CD14-positive monocyte (primary cell): Measurements from ENCODE around the gene RFFL. TPM values are rescaled to one million over a fixed set of nuclear protein-coding genes. Genes with fewer than 3 reads are reported as not detected.

Experiments used
- DNase-seq, 3 donors: peaks; one replicate each; pipeline ENCODE4 v3.0.0-alpha.2; 2011 to 2022
- H2AFZ ChIP-seq: 2 replicates; pipeline ENCODE4 v1.6.0; 2012; ENCODE audit warnings: mild to moderate bottlenecking, low read depth, low read length, inconsistent platforms; ENCODE audit not compliant: insufficient read depth, poor library complexity, severe bottlenecking
- H3K27ac ChIP-seq, 2 donors: 1 replicate in 1 of 2; 2 replicates in 1 of 2; pipeline ENCODE4 v1.5.1; 2012 to 2013; ENCODE audit warnings: low read length in 2 of 2, control low read depth in 1 of 2, inconsistent platforms in 1 of 2, low read depth in 1 of 2, mild to moderate bottlenecking in 1 of 2
- H3K27me3 ChIP-seq, 2 donors: one replicate each; pipeline versions ENCODE4 v1.6.0 to v1.6.1; 2011 to 2013; ENCODE audit warnings: low read length in 2 of 2; ENCODE audit not compliant: control insufficient read depth in 2 of 2, insufficient read depth in 2 of 2
- H3K36me3 ChIP-seq, 2 donors: replicated peaks in 1 of 2; 1 replicate in 1 of 2; 2 replicates in 1 of 2; pipeline versions ENCODE4 v1.5.1 to v1.6.1; 2012 to 2013; ENCODE audit warnings: low read length in 2 of 2, control low read depth in 1 of 2, inconsistent platforms in 1 of 2, mild to moderate bottlenecking in 1 of 2; ENCODE audit not compliant: insufficient read depth in 2 of 2, control insufficient read depth in 1 of 2
- H3K4me1 ChIP-seq, 2 donors: 1 replicate in 1 of 2; 2 replicates in 1 of 2; pipeline versions ENCODE4 v1.5.1 to v1.6.1; 2012 to 2013; ENCODE audit warnings: low read length in 2 of 2, control low read depth in 1 of 2, inconsistent platforms in 1 of 2, mild to moderate bottlenecking in 1 of 2, moderate library complexity in 1 of 2; ENCODE audit not compliant: insufficient read depth in 2 of 2, control insufficient read depth in 1 of 2
- H3K4me2 ChIP-seq: replicated peaks from 2 replicates; pipeline ENCODE3; 2012; ENCODE audit warnings: low read length, moderate library complexity, mild to moderate bottlenecking; ENCODE audit not compliant: poor library complexity, severe bottlenecking; ENCODE audit errors: extremely low read depth
- H3K4me3 ChIP-seq, 3 experiments: fragments of 200-600 bp in 1 of 3; sonication (generic) in 1 of 3; replicated peaks in 1 of 3; 1 replicate in 2 of 3; 2 replicates in 1 of 3; pipeline ENCODE4 v1.5.1; 2011 to 2013; ENCODE audit warnings: low read length in 3 of 3, mild to moderate bottlenecking in 3 of 3, control low read depth in 2 of 3, low read depth in 2 of 3, inconsistent platforms in 1 of 3, moderate library complexity in 1 of 3
- H3K79me2 ChIP-seq: 2 replicates; pipeline ENCODE4 v1.6.0; 2012; ENCODE audit warnings: mild to moderate bottlenecking, control low read depth, inconsistent platforms, low read length, moderate library complexity; ENCODE audit not compliant: insufficient read depth
- H3K9ac ChIP-seq: 2 replicates; pipeline ENCODE4 v1.6.0; 2017; ENCODE audit warnings: low read length, mild to moderate bottlenecking; ENCODE audit not compliant: insufficient read depth, poor library complexity, severe bottlenecking
- H3K9me3 ChIP-seq, 2 donors: replicated peaks in 1 of 2; 1 replicate in 1 of 2; 2 replicates in 1 of 2; pipeline versions ENCODE4 v1.5.1 to v1.6.1; 2012 to 2013; ENCODE audit warnings: low read length in 2 of 2, control low read depth in 1 of 2; ENCODE audit not compliant: control insufficient read depth in 1 of 2, insufficient read depth in 1 of 2
- H4K20me1 ChIP-seq: 2 replicates; pipeline ENCODE4 v1.6.0; 2012; ENCODE audit warnings: mild to moderate bottlenecking, low read length, control low read depth, moderate library complexity; ENCODE audit not compliant: insufficient read depth
- H3K27ac Mint-ChIP-seq, 7 donors: one replicate each; pipeline ENCODE4 v1.8.0; 2020; ENCODE audit warnings: mild to moderate bottlenecking in 7 of 7, mixed read lengths in 7 of 7, moderate library complexity in 6 of 7, inconsistent platforms in 2 of 7
- H3K27me3 Mint-ChIP-seq, 3 donors: one replicate each; pipeline ENCODE4 v1.8.0; 2021 to 2022; ENCODE audit warnings: low read depth in 3 of 3, mild to moderate bottlenecking in 3 of 3, mixed read lengths in 3 of 3, moderate library complexity in 3 of 3, inconsistent platforms in 1 of 3
- H3K36me3 Mint-ChIP-seq, 2 donors: one replicate each; pipeline ENCODE4 v1.8.0; 2020; ENCODE audit warnings: mixed read lengths in 2 of 2, inconsistent platforms in 1 of 2, mild to moderate bottlenecking in 1 of 2
- H3K4me1 Mint-ChIP-seq: one replicate; pipeline ENCODE4 v1.8.0; 2020; ENCODE audit warnings: mild to moderate bottlenecking, mixed read lengths
- H3K4me3 Mint-ChIP-seq, 2 donors: one replicate each; pipeline ENCODE4 v1.8.0; 2020; ENCODE audit warnings: mild to moderate bottlenecking in 2 of 2, mixed read lengths in 2 of 2, moderate library complexity in 1 of 2
- H3K9me3 Mint-ChIP-seq, 7 donors: one replicate each; pipeline ENCODE4 v1.8.0; 2020 to 2022; ENCODE audit warnings: mixed read lengths in 7 of 7, mild to moderate bottlenecking in 6 of 7, moderate library complexity in 6 of 7, inconsistent platforms in 2 of 7
- WGBS: methylation state at CpG from one replicate; pipeline ENCODE4 v1.1.5; 2013; ENCODE audit warnings: missing lambda C conversion rate; ENCODE audit not compliant: insufficient coverage; 5-methylcytosine and 5-hydroxymethylcytosine counted together
- intact Hi-C, 2 donors: fragments of 100-400 bp; cut with micrococcal nuclease; formaldehyde crosslinking; loops; one replicate each; pipeline versions ENCODE4 v1.15.0 to v1.15.1; 2023
- polyA plus RNA-seq, 3 donors: library from polyadenylated mRNA; depleted of rRNA in 1 of 3; unstranded in 2 of 3; stranded (reverse) in 1 of 3; fragments of 300-500 nt in 2 of 3; fragments of >200 nt in 1 of 3; fragmentation: Illumina TruSeq in 2 of 3; gene quantifications; 1 replicate in 2 of 3; 2 replicates in 1 of 3; pipeline ENCODE4 v1.2.3, GENCODE V29; 2012 to 2021
- TF ChIP-seq, protein P1 (sequence below): fragments of 200-600 bp; IDR thresholded peaks from one replicate; pipeline ENCODE4 v1.8.0; 2022; ENCODE audit warnings: antibody characterized with exemption, mild to moderate bottlenecking

The RFFL gene
- polyA plus RNA-seq, 3 donors, result 16.1 to 25.1 (median 24.7) TPM

DNA sequence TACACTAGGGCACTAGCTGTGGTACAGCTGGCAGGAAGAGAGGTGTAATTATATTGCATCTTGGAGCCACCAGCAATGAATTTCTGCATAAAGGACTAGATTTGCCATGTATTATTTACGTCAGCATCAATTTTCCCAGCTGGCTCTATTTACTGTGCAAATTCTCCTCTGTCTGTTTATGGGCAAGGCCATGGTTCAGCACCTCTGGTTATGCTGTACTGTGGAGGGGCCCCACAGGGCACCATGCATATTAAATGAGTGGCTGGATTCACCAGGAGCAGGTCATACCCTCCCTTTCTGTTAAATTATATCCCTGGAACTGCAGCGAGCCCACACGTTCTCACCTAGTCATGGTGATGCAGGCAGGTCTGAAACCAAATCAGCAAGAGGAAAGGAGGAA is 36.4 kb upstream of the RFFL start:
- Histone ChIP-seq H3K4me1 (peaks cover 10 to 12% of the 10 kb centered on the region in 2 donors), H3K9ac (no peak overlapping the region), H4K20me1 (no peaks in the 10 kb centered on the region), H3K27me3 (no peaks in the 10 kb centered on the region), H3K4me3 (no peak overlapping the region), H3K4me2 (no peak overlapping the region), H3K36me3 (peaks cover 24 to 54% of the 10 kb centered on the region in 2 donors), H3K9me3 (no peaks in the 10 kb centered on the region), H2AFZ (no peak overlapping the region), H3K79me2 (no peaks in the 10 kb centered on the region), H3K27ac (no peak overlapping the region)
- H3K27ac Mint-ChIP-seq, result no peak overlapping the region
- TF ChIP-seq, protein P1, sequence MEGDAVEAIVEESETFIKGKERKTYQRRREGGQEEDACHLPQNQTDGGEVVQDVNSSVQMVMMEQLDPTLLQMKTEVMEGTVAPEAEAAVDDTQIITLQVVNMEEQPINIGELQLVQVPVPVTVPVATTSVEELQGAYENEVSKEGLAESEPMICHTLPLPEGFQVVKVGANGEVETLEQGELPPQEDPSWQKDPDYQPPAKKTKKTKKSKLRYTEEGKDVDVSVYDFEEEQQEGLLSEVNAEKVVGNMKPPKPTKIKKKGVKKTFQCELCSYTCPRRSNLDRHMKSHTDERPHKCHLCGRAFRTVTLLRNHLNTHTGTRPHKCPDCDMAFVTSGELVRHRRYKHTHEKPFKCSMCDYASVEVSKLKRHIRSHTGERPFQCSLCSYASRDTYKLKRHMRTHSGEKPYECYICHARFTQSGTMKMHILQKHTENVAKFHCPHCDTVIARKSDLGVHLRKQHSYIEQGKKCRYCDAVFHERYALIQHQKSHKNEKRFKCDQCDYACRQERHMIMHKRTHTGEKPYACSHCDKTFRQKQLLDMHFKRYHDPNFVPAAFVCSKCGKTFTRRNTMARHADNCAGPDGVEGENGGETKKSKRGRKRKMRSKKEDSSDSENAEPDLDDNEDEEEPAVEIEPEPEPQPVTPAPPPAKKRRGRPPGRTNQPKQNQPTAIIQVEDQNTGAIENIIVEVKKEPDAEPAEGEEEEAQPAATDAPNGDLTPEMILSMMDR, result no peak
- WGBS, result 69% methylated on average over 2 of the region's 3 CpGs
- no peaks in the 10 kb centered on the region for H3K9me3 Mint-ChIP-seq
- H3K36me3 Mint-ChIP-seq, result peaks cover 52 to 67% of the 10 kb centered on the region in 2 donors
- no peak overlapping the region for H3K4me3 Mint-ChIP-seq
- peaks cover 18% of the 10 kb centered on the region for H3K4me1 Mint-ChIP-seq
- no peak for DNase-seq
- H3K27me3 Mint-ChIP-seq, result peaks cover 0 to 4% (median 0%) of the 10 kb centered on the region in 3 donors
- intact Hi-C loops, result no loop called here

DNA sequence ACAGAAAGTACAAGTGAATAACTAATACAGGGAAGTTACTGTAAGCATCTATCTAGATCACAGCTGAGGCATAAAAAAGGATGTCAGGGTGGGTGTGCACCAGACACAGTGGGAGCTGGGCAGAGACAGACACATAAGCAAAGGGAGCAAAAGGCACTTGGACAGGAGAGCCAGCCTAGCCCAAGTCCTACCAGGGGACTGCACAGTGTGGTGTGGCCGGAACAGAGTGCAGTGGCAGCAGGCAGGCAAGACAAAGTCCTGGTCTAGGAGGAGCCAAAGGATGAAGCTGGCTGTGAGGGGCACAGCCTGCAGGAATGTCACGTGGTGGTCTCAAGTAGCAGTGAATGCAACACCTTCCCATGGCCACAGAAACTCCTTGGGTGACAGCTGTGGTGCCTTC is 34.3 kb upstream of the RFFL start:
- Mint-ChIP-seq H3K27me3 (peaks cover 0 to 4% (median 0%) of the 10 kb centered on the region in 3 donors), H3K36me3 (peaks cover 37 to 46% of the 10 kb centered on the region in 2 donors), H3K4me1 (peaks cover 23% of the 10 kb centered on the region), H3K27ac (peak overlapping the region in 2 of 7 donors; percentile 11 to 50), H3K9me3 (no peaks in the 10 kb centered on the region), H3K4me3 (no peak overlapping the region)
- Histone ChIP-seq H3K9ac (no peak overlapping the region), H3K79me2 (no peaks in the 10 kb centered on the region), H3K4me3 (no peak overlapping the region), H3K27ac (no peak overlapping the region), H4K20me1 (no peaks in the 10 kb centered on the region), H3K9me3 (no peaks in the 10 kb centered on the region), H3K27me3 (no peaks in the 10 kb centered on the region), H3K4me1 (peaks cover 16% of the 10 kb centered on the region in 2 donors), H3K4me2 (no peak overlapping the region), H2AFZ (no peak overlapping the region), H3K36me3 (peaks cover 21 to 38% of the 10 kb centered on the region in 2 donors)
- 100% methylated on average over 2 of the region's 2 CpGs for WGBS
- TF ChIP-seq, protein P1, result no peak
- intact Hi-C loops, result no loop called here
- no peak for DNase-seq
